Dedifferentiated amniotic fluid mesenchymal stem cell (primary cell): ENCODE measurements around the gene LRP6.
"Not testable (repeated sequence)": the region's sequence is repeated elsewhere in the genome, so short reads cannot be mapped to it uniquely, and the experiment has no call there.

ENCODE experiments used
- DNase-seq: peaks from one replicate; pipeline ENCODE4 v3.0.0-alpha.2; 2016; ENCODE audit errors: extremely low spot score

LRP6 gene

DNA sequence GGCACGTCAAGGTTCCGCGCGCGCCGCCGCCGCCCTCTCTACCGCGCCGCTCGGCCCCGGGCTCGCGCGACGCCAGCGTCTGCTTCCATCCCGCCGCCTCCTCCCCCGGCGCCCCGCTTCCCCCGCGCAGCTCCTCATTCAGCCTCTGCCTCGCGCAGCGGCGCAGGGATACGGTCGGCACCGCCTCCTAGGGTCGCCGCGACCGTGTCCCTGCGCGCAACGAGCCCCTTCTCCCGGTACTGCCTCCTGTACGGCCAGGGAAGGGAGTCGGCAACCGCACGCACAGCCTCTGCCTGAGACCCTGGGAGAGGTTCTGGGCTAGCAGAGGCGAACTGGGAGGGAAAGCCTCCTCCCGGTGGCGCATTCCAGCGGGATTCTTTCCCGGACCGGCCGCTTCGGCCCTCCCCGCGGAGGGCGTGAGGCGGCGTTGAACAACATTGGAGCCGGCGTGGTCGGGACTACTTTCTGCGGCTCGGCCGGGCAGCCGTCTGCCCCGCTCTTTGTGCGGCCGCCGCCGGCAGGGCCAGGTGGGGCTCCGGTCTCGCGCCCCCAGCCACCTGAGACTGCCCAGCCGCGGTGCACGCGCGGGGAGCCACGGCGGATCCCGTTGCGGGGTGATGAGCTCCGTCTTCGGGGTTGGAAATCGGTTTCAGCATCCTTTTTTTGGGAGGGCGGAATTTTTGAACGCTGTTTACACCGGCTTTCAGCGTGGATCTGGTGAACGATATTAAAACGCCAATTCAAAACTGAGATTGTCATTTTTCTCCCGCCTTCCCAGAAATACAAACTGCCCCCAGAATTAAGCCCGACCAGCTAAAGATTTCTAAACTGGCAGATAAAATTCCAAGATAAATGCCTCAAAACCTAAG is at the start of gene LRP6:
TSS of gene LRP6 (minus strand) at position 172 of the 869 bp plus-strand sequence. CDS start 309 bp downstream, outside the sequence.
- DNase-seq: peak; percentile 92

DNA sequence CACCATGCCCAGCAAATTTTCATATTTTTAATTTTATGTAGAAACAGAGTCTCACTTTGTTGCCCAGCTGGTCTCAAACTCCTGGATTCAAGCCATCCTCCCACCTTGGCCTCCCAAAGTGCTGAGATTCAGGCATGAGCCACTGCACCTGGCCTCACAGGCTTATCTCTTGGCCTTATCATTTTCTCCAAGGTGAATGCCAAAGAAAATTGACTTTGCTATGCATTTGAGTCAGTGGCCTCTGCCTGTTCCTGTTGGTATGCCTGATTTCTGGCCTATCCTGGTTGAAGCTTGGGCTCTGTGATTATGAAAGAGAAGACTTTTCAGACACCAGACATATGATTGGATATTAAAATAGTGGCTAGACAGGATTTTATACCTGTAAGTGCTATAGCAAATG is 49.0 kb upstream of the LRP6 start:
- DNase-seq: no peak

DNA sequence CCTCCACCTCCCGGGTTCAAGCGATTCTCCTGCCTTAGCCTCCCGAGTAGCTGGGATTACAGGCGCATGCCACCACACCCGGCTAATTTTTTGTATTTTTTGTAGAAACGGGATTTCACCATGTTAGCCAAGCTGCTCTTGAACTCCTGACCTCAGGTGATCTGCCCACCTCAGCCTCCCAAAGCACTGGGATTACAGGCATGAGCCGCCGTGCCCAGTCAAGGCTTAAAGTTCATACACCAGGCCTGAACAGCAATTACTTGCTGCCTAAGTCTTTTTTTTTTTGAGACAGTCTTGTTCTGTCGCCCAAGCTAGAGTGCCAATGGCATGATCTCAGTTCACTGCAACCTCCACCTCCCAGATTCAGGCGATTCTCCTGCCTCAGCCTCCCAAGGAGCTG is 43.9 kb upstream of the LRP6 start:
- DNase-seq: not testable (repeated sequence)

DNA sequence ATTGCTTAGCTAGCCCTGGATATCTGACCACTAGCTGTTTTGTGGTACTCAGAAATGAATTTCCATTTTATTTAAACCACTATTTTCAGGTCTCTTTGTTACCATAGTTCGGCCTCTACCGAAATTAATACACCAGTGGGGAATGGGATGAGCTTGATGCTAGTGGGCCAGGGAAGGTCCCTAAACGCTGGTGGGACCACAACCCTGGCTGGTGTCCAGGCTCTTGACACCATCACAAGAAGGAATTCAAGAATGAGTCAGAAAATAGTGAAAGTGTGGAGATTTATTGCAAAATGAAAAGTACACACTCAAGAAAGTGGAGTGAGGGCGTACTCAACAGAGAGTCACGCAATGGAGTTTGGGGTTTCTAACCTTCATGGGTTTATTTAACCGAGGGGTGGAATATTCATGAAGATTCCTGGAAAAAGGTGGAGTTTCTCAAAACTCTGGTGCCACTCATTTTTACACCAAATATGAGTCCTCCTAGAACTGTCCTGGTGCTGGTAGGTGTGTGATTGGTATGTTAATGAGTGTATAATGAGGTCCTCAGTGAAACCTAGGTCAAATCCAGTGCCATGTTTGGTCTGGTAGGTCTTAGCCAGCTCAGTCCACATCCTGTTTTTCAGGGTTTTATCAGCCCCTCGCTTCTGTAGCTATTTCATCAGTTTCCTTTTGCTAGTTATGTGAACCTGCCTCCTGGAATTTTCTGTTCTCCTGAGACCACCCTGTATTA is 38.9 kb upstream of the LRP6 start:
- DNase-seq: no peak

DNA sequence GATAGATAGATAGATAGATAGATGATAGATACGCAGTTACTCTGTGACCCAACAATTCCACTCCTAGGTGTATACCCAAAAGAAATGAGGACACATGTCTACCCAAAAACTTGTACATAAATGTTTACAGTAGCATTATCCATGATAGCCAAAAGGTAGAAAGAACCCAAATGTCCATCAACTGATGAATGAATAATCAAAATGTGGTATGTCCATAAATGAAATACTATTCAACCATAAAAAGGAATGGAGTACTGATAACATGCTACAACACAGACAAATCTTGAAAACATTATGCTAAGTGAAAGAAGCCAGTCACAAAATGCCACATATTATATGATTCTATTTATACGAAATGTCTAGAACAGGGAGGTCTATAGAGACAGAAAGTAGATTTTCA is 36.1 kb upstream of the LRP6 start:
- DNase-seq: no peak

DNA sequence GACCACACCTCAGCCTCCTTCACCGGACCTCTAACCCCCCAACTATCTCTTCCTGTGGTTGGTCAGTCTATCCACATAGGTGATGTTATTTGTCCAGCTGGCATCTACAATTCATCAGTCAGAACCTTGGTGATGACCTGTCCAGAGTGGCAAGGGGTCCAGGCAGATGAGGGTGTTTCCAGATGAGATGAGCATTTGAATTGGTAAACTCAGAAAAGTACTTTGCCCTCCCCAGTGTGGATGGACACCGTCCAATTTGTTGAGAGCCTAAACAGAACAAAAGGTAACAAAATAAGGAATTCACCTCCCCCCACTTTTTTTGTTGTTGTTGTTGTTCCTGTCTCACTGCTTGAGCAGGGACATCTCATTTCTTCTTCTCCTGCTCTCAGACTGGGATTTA is 34.3 kb upstream of the LRP6 start:
- no peak for DNase-seq

DNA sequence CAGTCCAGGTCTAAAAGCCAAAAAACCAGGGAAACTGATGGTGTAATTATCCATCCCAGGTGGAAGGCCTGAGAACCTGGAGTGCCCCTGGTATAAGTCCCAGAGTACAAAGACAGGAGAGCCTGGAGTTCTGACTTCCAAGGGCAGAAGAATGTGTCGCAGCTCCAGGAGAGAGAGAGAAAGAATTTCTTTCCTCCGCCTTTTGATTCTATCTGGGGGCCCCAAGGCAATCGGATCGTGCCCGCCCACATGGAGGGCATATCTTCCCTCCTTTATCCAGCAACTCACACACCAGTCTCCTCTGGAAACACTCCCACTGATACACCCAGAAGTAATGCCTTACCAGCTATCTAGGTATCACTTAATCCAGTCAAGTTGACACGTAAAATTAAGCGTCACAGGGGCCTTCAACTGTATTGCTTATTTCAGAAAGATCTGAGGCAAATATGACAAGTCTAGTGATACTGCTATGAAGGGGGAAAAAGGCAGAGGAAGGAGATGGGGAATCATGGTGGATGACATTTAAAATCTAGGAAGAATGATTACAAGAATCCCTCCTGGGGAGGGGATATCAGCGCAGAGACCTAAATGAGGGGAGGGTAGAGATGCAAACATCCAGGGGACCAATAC is 30.5 kb upstream of the LRP6 start:
- no peak for DNase-seq

DNA sequence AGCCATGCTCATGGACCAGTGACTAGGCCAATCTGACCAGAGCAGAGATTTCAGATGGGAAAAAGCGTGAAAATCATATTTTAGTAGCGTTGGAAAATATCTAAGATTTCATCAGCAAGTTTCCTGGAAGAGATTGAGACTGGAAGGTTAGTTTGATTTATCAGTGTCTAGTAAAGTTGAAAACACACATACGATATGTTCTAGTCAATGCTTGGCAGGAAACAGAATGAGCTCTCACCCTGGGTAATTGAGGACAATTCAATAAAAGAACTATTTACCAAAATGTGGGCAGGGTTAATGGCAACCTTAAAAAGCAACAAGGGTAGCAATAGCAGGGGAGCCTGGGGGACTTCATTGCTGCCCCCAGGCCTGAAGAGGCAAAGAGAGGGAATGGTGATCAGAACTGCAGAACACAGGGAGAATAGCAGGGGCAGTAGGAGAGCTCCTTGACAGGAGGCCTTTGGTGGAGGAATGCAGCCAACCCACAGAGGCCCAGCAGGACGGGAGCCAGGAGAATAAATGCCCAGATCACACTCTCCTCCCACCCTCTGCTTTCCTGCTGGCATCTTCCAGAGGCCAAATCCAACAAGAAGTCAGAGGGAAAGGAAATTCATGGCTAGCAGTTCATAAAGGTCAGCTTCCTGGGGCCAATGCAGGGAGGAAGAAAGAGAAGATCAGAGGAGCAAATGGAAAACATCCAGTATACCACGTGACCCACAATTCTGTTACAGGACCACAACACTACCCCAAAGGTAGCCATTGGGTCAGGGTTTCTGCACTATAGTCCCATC is 27.6 kb upstream of the LRP6 start:
- peak; percentile 17 for DNase-seq

DNA sequence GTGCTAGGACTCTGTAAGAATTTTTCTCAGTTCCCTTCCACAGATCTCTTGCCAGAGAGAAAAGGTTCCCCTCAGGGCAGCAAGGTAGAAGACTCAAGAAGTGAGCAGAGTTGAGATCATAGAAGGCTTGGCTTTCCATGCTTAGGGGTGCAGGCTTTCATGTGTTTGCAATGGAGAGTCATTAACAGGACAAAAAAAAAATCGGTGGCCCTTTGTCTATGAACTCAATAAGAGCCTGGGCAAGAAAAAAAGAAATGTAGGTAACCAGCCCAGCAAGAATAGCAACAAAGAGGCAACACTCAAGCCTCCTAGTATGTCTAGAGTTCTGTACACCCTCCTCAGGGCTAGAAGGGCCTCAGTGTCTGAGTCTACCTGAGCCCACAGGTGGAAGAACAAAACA is 23.4 kb upstream of the LRP6 start:
- no peak for DNase-seq

DNA sequence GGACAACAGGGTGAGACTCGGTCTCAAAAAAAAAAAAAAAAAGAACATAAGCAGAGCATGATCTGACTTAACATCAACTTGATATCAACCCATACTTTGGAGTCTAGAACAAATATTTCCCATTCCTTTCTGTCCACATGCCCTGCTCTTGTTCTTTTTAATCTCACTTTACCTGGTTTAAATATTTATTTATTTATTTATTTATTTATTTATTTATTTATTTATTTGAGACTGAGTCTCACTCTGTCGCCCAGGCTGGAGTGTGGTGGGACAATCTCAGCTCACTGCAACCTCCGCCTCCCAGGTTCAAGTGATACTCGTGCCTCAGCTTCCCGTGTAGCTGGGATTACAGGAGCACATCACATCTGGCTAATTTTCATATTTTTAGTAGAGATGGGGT is 19.6 kb upstream of the LRP6 start:
- no peak for DNase-seq

DNA sequence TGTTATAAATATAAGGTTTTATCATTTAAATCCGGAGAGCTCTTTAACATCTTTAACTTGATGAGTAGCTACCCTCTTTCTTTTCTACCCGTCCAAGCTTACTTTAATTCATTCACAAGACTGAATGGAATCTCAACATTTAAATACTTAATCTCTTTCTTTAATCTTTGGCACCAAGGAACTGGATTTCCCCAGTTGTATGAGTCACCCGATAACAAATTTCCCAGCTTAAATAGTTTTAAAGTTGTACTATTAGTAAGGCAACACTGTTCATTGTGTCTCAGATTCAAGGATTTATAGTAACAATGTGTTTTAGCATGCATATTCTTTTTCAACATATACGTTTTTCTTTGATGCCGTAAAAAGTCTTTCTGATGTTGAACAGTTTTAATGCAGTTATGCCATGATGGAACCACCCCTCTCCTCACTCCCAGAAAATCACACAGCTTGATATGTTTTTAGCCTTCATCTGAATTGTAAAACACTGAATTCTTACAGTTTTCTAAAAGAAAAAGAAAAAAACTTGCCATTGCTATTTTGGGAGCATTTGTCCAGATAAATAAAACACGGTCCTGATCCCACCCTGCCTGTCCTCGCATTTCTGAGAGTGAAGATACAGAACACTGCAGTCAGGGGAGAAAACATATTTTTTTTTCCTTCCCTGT is 16.0 kb upstream of the LRP6 start:
- DNase-seq: peak; percentile 51

DNA sequence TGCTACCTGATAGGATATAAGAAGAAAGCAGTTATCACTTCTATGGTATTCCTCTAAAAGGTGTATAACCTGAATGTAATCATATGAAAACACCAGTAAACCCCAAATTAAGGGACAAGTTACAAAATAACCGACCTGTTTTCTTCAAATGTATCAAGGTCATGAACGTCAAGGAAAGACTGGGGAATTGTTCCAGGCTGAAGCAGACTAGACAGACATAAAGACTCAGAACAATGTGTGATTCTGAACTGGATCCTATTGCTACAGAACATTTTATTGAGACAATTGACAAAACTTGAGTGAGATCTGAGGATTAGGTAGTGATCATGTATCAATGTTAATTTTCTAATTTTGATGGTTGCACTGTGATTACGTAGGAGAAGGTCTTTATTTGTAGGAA is 15.4 kb upstream of the LRP6 start:
- DNase-seq: no peak

DNA sequence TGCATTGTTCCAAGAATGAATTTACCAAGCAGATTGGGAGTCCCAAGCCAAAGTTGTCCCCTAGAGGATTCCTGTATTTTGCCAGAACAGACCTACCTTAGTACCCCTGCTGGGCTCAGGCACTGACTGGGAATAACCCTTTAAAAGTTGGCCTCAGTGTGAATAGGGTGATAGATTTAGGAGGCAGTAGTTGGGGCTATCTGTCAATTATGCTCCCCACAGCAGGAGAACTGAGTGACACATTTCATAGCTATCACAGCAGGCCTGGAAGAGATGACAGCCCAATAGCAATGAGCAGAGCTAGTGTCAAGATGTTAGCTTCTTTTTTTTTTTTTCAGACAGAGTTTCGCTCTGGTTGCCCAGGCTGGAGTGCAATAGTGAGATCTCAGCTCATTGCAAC is 14.3 kb upstream of the LRP6 start:
- DNase-seq: no peak

DNA sequence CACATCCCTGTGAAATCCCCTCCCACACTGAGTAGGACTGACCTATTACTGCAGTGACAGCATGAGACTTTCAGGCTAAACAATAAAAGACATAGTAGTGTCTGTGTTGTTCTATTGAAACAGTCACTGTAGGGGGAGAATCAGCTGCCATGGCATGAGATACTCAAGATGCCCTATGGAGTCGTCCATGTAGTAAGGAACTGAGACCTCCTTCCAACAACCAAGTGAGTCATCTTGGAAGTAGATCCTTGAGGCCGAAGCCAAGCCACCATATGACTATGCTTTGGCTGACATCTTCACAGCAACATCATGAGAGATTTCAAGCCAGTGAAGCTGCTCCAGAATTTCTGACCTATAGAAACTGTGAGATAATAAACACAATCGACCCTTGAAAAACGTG is 12.1 kb upstream of the LRP6 start:
- DNase-seq: no peak

DNA sequence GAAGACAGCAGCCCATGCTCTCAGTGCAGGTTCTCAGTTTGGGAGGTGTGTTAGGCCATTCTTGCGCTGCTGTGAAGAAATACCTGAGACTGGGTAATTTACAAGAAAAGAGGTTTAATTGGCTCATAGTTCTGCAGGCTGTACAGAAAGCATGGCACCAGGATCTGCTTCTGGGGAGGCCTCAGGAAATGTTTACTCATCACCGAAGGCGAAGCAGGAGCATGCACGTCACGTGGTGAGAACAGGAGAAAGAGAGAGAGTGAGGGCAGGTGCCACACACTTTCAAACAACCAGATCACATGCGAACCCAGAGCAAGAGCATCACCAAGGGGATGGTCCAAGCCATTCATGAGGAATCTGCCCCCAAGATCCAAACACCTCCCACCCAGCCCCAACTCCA is 9.0 kb upstream of the LRP6 start:
- no peak for DNase-seq

DNA sequence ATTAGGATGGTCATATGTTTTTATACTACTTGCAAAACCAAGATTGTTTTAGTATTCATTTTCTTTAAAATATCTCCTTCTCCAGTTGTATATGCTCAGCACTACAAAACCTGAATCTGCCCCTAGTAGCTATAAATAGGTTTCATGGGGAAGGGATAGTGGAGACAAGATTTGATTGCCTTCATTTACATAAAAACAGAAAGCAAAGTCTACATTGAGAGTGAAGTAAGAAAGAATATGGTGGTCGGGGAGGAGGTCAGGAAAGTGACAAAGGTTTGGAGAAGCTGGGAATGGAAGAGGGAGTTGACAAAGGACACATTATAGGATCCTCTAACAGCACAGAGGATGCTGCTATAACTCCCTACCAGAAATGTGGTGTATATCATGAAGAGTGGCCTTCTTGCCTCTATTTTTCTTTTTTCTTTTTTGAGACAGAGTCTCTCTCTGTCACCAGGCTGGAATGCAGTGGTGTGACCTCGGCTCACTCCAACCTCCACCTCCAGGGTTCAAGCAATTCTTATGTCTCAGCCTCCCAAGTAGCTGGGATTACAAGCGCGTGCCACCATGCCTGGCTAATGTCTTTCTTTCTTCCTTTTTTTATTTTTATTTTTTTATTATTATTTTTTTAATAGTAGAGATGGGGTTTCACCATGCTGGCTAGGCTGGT is 6.6 kb upstream of the LRP6 start:
- DNase-seq: no peak

DNA sequence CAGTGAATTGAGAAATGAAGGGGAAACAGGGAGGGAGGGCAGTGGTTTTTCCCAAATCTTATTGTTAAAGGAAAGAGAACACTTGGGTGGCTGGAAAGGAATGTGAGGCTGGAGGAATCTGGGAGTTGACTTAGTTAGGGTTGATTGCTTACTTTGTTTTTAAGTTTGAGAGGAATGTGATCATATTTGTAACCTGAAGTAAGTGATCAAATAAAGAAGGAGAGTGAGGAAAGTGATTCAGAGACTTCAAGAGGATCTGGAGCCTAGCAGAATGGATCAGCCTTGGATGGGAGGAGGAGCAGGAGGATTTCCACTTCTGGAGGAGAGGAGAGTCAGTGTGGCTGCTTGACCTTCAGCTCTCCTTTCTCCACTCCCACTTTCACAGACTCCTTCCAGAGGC is 6.0 kb upstream of the LRP6 start:
- no peak for DNase-seq

DNA sequence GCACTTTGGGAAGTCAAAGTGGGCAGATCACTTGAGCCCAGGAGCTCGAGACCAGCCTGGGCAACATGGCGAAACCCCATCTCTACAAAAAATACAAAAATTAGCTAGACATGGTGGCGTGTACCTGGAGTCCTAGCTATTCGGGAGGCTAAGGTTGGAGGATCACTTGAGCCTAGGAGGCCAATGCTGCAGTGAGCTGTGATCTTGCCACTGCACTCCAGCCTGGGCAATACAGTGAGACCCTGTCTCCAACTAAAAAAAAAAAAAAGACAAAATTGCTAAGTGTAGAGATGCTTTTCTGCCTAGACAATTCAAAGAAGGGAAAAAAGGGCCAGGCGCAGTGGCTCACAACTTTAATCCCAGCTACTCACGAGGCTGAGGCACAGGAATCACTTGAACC is 3.4 kb upstream of the LRP6 start:
- DNase-seq: no peak

DNA sequence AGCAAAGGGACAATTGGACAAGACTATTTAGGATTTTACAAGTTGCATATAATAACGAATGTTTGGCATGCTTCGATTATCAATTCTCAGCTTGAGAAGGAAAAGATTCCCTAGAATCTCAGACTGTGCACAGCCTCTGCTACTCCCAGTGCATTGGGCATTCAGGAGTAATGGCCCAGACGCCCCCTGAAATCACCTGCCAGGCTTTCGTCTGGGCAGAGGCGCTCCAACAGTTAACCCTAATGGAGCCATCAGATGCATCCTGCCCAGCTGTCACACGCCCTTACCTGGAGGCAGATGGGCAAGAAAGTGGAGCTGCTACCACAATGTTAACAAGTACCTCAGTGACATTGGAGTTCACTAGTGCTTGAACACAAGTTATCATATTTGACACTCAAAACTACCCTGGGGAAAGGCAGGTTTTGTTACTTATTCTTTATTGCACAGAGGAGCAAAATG is 927 bp upstream of the LRP6 start:
- no peak for DNase-seq

DNA sequence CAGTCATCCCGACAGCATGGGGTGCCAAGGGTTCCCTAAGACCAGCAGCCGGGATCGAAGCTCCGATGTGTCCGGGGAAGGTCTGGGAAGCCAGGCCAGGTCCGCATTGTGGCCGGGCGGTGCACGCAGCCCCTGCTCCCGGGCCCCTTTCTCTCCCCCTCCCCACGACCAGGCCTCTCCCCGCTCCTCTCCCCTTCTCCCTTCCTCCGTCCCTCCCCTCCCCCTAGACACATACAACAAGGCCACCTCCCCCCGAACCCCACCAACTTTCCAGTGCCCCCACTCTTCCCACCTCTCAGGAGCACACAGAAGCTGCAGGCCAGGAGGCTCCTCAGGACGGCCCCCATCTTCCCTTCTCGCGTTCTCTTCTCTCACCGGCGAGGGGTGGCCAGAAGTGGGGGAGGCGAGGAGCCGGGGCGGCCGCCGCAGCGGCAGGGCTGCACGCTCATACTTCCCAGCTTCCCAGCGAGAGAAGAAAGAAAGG is 413 bp downstream of the LRP6 start:
- no peak for DNase-seq
